ENCODE data around the gene NOL9.

NOL9 gene

GRCh38 chr1:6499296-6499695 lies 55.0 kb downstream of the NOL9 start:
- Histone ChIP-seq H3K27ac (ENCODE audit: low read depth, low read length) (no peak overlapping the region), H3K27me3 (ENCODE audit: insufficient read depth, low read length) (no peaks in the 10 kb centered on the region), H3K79me2 (ENCODE audit: control insufficient read depth, insufficient read depth, low read length, poor library complexity) (peaks cover 6% of the 10 kb centered on the region), H4K91ac (ENCODE audit: low read depth, low read length) (peak overlapping the region; percentile 23), H4K12ac (ENCODE audit: low read depth, low read length) (no peak overlapping the region), H3K36me3 (ENCODE audit: control insufficient read depth in 1 of 2, insufficient read depth in 2 of 2, low read length in 2 of 2) (peaks cover 0 to 5% of the 10 kb centered on the region in 2 experiments), H3K4me3 (ENCODE audit: low read depth, low read length) (no peak overlapping the region), H2AK5ac (ENCODE audit: low read length) (no peak overlapping the region), H3K9me3 (ENCODE audit: insufficient read depth, low read depth, low read length) (no peaks in the 10 kb centered on the region), H3K4me2 (ENCODE audit: low read length) (no peak overlapping the region), H3K79me1 (ENCODE audit: low read length) (peaks cover 13% of the 10 kb centered on the region), H2BK120ac (ENCODE audit: insufficient read depth, low read length, poor library complexity) (no peak overlapping the region), H2AFZ (ENCODE audit: insufficient read depth, low read length, poor library complexity) (no peak overlapping the region), H3K9ac (ENCODE audit: low read length) (no peak overlapping the region), H2BK5ac (ENCODE audit: low read depth, low read length, poor library complexity) (no peak overlapping the region), H3K23ac (ENCODE audit: low read length) (no peak overlapping the region), H3K4ac (ENCODE audit: low read depth, low read length) (no peak overlapping the region), H3K18ac (ENCODE audit: low read length) (no peak overlapping the region), H3K4me1 (ENCODE audit: control insufficient read depth in 1 of 2, insufficient read depth in 2 of 2, low read length in 2 of 2) (peaks cover 20 to 34% of the 10 kb centered on the region in 2 experiments), H2BK12ac (ENCODE audit: low read length) (peak overlapping the region; percentile 10), H4K8ac (ENCODE audit: low read depth, low read length) (no peak overlapping the region), H3K14ac (ENCODE audit: low read length) (no peak overlapping the region)
- WGBS (ENCODE audit: extremely low coverage, insufficient coverage, insufficient read length) = no CpG with 5 or more reads among the region's 4 CpGs
- DNase-seq = no peak

GRCh38 chr1:6498576-6499111 lies 55.7 kb downstream of the NOL9 start:
- Histone ChIP-seq H4K12ac (ENCODE audit: low read depth, low read length) (no peak overlapping the region), H3K27me3 (ENCODE audit: insufficient read depth, low read length) (no peaks in the 10 kb centered on the region), H3K79me1 (ENCODE audit: low read length) (peaks cover 13% of the 10 kb centered on the region), H2AFZ (ENCODE audit: insufficient read depth, low read length, poor library complexity) (no peak overlapping the region), H4K91ac (ENCODE audit: low read depth, low read length) (peak overlapping the region; percentile 13), H3K9me3 (ENCODE audit: insufficient read depth, low read depth, low read length) (no peaks in the 10 kb centered on the region), H3K79me2 (ENCODE audit: control insufficient read depth, insufficient read depth, low read length, poor library complexity) (peaks cover 6% of the 10 kb centered on the region), H3K4me3 (ENCODE audit: low read depth, low read length) (no peak overlapping the region), H3K4me1 (ENCODE audit: control insufficient read depth in 1 of 2, insufficient read depth in 2 of 2, low read length in 2 of 2) (peaks cover 20 to 34% of the 10 kb centered on the region in 2 experiments), H3K27ac (ENCODE audit: low read depth, low read length) (no peak overlapping the region), H3K36me3 (ENCODE audit: control insufficient read depth in 1 of 2, insufficient read depth in 2 of 2, low read length in 2 of 2) (peaks cover 0 to 5% of the 10 kb centered on the region in 2 experiments), H3K23ac (ENCODE audit: low read length) (no peak overlapping the region), H2BK5ac (ENCODE audit: low read depth, low read length, poor library complexity) (no peak overlapping the region), H3K4ac (ENCODE audit: low read depth, low read length) (no peak overlapping the region), H4K8ac (ENCODE audit: low read depth, low read length) (no peak overlapping the region), H2AK5ac (ENCODE audit: low read length) (no peak overlapping the region), H3K4me2 (ENCODE audit: low read length) (no peak overlapping the region), H3K14ac (ENCODE audit: low read length) (no peak overlapping the region), H2BK12ac (ENCODE audit: low read length) (peak overlapping the region; percentile 19), H3K9ac (ENCODE audit: low read length) (no peak overlapping the region), H3K18ac (ENCODE audit: low read length) (no peak overlapping the region), H2BK120ac (ENCODE audit: insufficient read depth, low read length, poor library complexity) (no peak overlapping the region)
- WGBS (ENCODE audit: extremely low coverage, insufficient coverage, insufficient read length) = no CpG with 5 or more reads among the region's 13 CpGs
- no peak for DNase-seq

- H4K91ac ChIP-seq (ENCODE audit: low read depth, low read length) = no peak overlapping the region
- H3K9me3 ChIP-seq (ENCODE audit: insufficient read depth, low read depth, low read length) = no peaks in the 10 kb centered on the region
- H3K27ac ChIP-seq (ENCODE audit: low read depth, low read length) = no peak overlapping the region
- no peak for DNase-seq
- no peak overlapping the region for H3K18ac ChIP-seq (ENCODE audit: low read length)
- H3K79me1 ChIP-seq (ENCODE audit: low read length) = peaks cover 13% of the 10 kb centered on the region
- H3K4ac ChIP-seq (ENCODE audit: low read depth, low read length) = no peak overlapping the region
- no peak overlapping the region for H2AK5ac ChIP-seq (ENCODE audit: low read length)
- no peak overlapping the region for H3K4me3 ChIP-seq (ENCODE audit: low read depth, low read length)
- H2AFZ ChIP-seq (ENCODE audit: insufficient read depth, low read length, poor library complexity) = peak overlapping the region; percentile 7
- H3K23ac ChIP-seq (ENCODE audit: low read length) = no peak overlapping the region
- no peak overlapping the region for H3K9ac ChIP-seq (ENCODE audit: low read length)
- H3K14ac ChIP-seq (ENCODE audit: low read length) = no peak overlapping the region
- peak overlapping the region; percentile 93 for H3K4me2 ChIP-seq (ENCODE audit: low read length)
- no peak overlapping the region for H4K12ac ChIP-seq (ENCODE audit: low read depth, low read length)
- no peak overlapping the region for H2BK12ac ChIP-seq (ENCODE audit: low read length)
- peaks cover 20 to 34% of the 10 kb centered on the region in 2 experiments for H3K4me1 ChIP-seq (ENCODE audit: control insufficient read depth in 1 of 2, insufficient read depth in 2 of 2, low read length in 2 of 2)
- no CpG with 5 or more reads among the region's 20 CpGs for WGBS (ENCODE audit: extremely low coverage, insufficient coverage, insufficient read length)
- no peak overlapping the region for H4K8ac ChIP-seq (ENCODE audit: low read depth, low read length)
- peaks cover 6% of the 10 kb centered on the region for H3K79me2 ChIP-seq (ENCODE audit: control insufficient read depth, insufficient read depth, low read length, poor library complexity)
- no peak overlapping the region for H2BK120ac ChIP-seq (ENCODE audit: insufficient read depth, low read length, poor library complexity)
- no peaks in the 10 kb centered on the region for H3K27me3 ChIP-seq (ENCODE audit: insufficient read depth, low read length)
- H3K36me3 ChIP-seq (ENCODE audit: control insufficient read depth in 1 of 2, insufficient read depth in 2 of 2, low read length in 2 of 2) = peaks cover 0 to 8% of the 10 kb centered on the region in 2 experiments
- no peak overlapping the region for H2BK5ac ChIP-seq (ENCODE audit: low read depth, low read length, poor library complexity)
Measured at GRCh38 chr1:6497867-6498575, 56.3 kb downstream of the NOL9 start.

- no CpG with 5 or more reads among the region's 74 CpGs for WGBS (ENCODE audit: extremely low coverage, insufficient coverage, insufficient read length)
Measured at GRCh38 chr1:6497215-6497866, 57.0 kb downstream of the NOL9 start.

More at GRCh38 chr1:6497215-6497866, 57.0 kb downstream of the NOL9 start:
- no peak overlapping the region for H3K4ac ChIP-seq (ENCODE audit: low read depth, low read length)
- H3K27me3 ChIP-seq (ENCODE audit: insufficient read depth, low read length) = no peaks in the 10 kb centered on the region
- no peaks in the 10 kb centered on the region for H3K9me3 ChIP-seq (ENCODE audit: insufficient read depth, low read depth, low read length)
- H3K4me2 ChIP-seq (ENCODE audit: low read length) = peak overlapping the region; percentile 93
- peak overlapping the region; percentile 68 for H3K18ac ChIP-seq (ENCODE audit: low read length)
- H3K4me1 ChIP-seq (ENCODE audit: control insufficient read depth in 1 of 2, insufficient read depth in 2 of 2, low read length in 2 of 2) = peaks cover 20 to 34% of the 10 kb centered on the region in 2 experiments
- peak overlapping the region; percentile 33 for H2BK5ac ChIP-seq (ENCODE audit: low read depth, low read length, poor library complexity)
- H3K36me3 ChIP-seq (ENCODE audit: control insufficient read depth in 1 of 2, insufficient read depth in 2 of 2, low read length in 2 of 2) = peaks cover 2 to 10% of the 10 kb centered on the region in 2 experiments
- H4K91ac ChIP-seq (ENCODE audit: low read depth, low read length) = peak overlapping the region; percentile 77
- H3K23ac ChIP-seq (ENCODE audit: low read length) = no peak overlapping the region
- H2AK5ac ChIP-seq (ENCODE audit: low read length) = no peak overlapping the region
- H4K8ac ChIP-seq (ENCODE audit: low read depth, low read length) = peak overlapping the region; percentile 55
- H3K27ac ChIP-seq (ENCODE audit: low read depth, low read length) = no peak overlapping the region
- H3K14ac ChIP-seq (ENCODE audit: low read length) = peak overlapping the region; percentile 54
- H3K79me2 ChIP-seq (ENCODE audit: control insufficient read depth, insufficient read depth, low read length, poor library complexity) = peaks cover 6% of the 10 kb centered on the region
- peak overlapping the region; percentile 7 for H2AFZ ChIP-seq (ENCODE audit: insufficient read depth, low read length, poor library complexity)
- peak overlapping the region; percentile 80 for H3K4me3 ChIP-seq (ENCODE audit: low read depth, low read length)
- H2BK12ac ChIP-seq (ENCODE audit: low read length) = no peak overlapping the region
- H2BK120ac ChIP-seq (ENCODE audit: insufficient read depth, low read length, poor library complexity) = peak overlapping the region; percentile 69
- no peak overlapping the region for H3K9ac ChIP-seq (ENCODE audit: low read length)
- H4K12ac ChIP-seq (ENCODE audit: low read depth, low read length) = no peak overlapping the region
- peak; percentile 62 to 75 for DNase-seq
- peaks cover 13% of the 10 kb centered on the region for H3K79me1 ChIP-seq (ENCODE audit: low read length)

Data from trophoblast cell (in vitro differentiated cells and primary cell).